HUES6 (cell line): Measurements from ENCODE around the gene LSP1.

Experiments used
- H3K27ac ChIP-seq: 2 replicates; pipeline ENCODE4 v1.7.0; 2013; ENCODE audit warnings: low read depth, mild to moderate bottlenecking, low read length, inconsistent platforms
- H3K27me3 ChIP-seq: 2 replicates; pipeline ENCODE4 v1.6.1; 2013; ENCODE audit warnings: low read length; ENCODE audit not compliant: control insufficient read depth, insufficient read depth
- H3K36me3 ChIP-seq: 2 replicates; pipeline ENCODE4 v1.6.1; 2013; ENCODE audit warnings: low read length; ENCODE audit not compliant: control insufficient read depth, insufficient read depth
- H3K4me1 ChIP-seq: 2 replicates; pipeline ENCODE4 v1.6.1; 2013; ENCODE audit warnings: low read length; ENCODE audit not compliant: control insufficient read depth, insufficient read depth
- H3K4me3 ChIP-seq: 2 replicates; pipeline ENCODE4 v1.5.1; 2013; ENCODE audit warnings: low read depth, low read length
- H3K9ac ChIP-seq: one replicate; pipeline ENCODE4 v1.6.1; 2013; ENCODE audit warnings: mild to moderate bottlenecking, low read length
- H3K9me3 ChIP-seq: 2 replicates; pipeline ENCODE4 v1.6.1; 2013; ENCODE audit warnings: low read depth, low read length; ENCODE audit not compliant: control insufficient read depth, insufficient read depth

Gene LSP1

DNA sequence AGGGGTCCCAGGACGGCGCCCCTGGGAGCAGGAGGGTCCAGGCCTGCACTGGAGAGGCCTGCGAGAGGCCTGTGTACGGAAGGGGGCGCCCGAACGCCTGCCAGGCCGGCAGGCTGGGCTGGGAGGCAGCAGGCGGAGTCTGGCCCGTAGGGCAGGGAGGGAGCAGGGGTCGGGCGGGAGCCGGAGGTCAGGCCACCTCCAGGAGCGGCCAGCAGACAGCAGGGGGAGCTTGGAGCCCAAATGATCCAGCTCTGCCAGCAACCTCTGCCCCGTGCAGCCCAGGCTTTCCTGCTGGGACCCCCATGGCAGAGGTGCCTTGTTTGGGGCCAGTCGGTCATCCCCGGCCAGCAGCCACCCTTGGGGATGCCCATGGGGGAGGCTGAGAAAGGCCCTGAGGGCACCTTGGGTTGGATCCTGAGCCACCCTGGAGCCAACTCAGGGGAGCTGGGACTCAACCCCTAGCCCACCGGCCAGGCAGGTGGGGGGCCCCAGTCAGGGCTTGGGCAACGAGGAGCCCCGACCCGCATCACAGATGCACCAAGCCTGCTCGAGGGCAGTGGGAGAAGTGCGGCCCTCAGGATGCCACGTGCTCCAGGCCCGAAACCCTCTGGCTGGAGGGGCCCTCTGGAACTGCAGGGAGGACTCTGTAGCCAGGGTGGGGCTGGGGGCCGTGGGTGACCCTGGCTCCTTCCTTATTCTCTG is 27.7 kb upstream of the LSP1 start:
- no peaks in the 10 kb centered on the region for H3K36me3 ChIP-seq
- peaks cover 4% of the 10 kb centered on the region; the same call in 1 of the 2 replicates for H3K9me3 ChIP-seq
- H3K9ac ChIP-seq: no peak overlapping the region
- no peak overlapping the region for H3K4me3 ChIP-seq
- H3K27ac ChIP-seq: no peak overlapping the region
- H3K27me3 ChIP-seq: no peaks in the 10 kb centered on the region; the same call in 1 of the 2 replicates
- H3K4me1 ChIP-seq: peaks cover 3% of the 10 kb centered on the region; the same call in 1 of the 2 replicates

DNA sequence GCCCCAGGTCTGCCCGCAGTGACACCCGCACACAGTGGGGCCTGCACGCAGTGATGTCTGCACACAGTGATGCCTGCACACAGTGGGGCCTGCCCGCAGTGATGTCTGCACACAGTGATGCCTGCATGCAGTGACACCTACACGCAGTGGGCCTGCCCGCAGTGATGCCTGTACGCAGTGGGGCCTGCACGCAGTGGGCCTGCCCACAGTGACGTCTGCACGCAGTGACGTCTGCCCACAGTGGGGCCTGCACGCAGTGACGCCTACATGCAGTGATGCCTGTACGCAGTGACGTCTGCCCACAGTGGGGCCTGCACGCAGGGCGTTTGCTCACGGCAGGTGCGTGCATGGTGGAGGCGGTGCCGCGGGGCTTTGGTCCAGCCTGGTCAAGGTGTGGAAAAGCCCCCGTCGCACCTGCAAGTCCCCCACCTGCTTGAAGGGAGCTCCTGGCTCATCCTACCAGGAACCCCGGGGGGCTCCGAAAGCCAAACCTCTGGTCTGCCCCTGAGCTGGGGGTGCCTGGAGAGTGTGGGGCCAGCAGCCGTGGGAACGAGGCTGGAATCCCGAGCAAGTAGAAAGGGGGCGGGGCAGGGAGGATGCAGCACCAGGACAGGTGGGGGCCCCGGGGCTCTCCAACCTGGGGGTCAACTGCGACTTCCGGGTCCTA is 27.0 kb upstream of the LSP1 start:
- Histone ChIP-seq H3K4me3 (no peak overlapping the region), H3K27ac (no peak overlapping the region), H3K9me3 (peaks cover 4% of the 10 kb centered on the region; the same call in 1 of the 2 replicates), H3K9ac (no peak overlapping the region), H3K27me3 (no peaks in the 10 kb centered on the region; the same call in 1 of the 2 replicates), H3K4me1 (peaks cover 3% of the 10 kb centered on the region; the same call in 1 of the 2 replicates), H3K36me3 (no peaks in the 10 kb centered on the region)

DNA sequence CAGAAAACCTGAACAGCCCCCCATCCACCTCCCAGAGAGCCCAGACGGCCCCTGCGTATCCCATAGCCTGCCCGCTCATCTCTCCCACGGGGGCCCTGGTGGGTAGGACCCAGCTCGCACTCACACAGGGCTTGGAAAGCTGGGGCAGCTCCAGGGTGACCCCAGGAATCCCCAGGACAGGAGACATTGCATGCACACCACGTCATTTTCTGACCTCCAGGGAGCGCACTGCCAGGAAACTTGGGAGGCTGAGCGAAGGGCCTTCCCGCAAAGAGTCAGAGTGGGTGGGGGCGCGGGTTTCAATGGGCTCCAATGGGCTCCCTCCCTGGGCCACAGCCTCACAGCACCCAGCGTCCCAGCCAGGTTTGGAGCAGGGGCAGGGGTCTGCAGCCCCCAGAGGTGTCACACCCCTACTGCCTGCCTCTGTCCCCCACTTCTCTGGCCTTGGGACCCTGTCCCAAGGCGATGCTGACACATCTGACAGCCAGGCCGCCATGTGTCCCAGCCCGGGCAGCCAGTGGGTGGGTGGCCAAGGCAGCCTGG is 26.3 kb upstream of the LSP1 start:
- H3K4me3 ChIP-seq: no peak overlapping the region
- H3K4me1 ChIP-seq: peaks cover 3% of the 10 kb centered on the region; the same call in 1 of the 2 replicates
- no peak overlapping the region for H3K9ac ChIP-seq
- no peaks in the 10 kb centered on the region for H3K36me3 ChIP-seq
- no peak overlapping the region for H3K27ac ChIP-seq
- no peaks in the 10 kb centered on the region; the same call in 1 of the 2 replicates for H3K27me3 ChIP-seq
- peaks cover 2% of the 10 kb centered on the region; the same call in 1 of the 2 replicates for H3K9me3 ChIP-seq

DNA sequence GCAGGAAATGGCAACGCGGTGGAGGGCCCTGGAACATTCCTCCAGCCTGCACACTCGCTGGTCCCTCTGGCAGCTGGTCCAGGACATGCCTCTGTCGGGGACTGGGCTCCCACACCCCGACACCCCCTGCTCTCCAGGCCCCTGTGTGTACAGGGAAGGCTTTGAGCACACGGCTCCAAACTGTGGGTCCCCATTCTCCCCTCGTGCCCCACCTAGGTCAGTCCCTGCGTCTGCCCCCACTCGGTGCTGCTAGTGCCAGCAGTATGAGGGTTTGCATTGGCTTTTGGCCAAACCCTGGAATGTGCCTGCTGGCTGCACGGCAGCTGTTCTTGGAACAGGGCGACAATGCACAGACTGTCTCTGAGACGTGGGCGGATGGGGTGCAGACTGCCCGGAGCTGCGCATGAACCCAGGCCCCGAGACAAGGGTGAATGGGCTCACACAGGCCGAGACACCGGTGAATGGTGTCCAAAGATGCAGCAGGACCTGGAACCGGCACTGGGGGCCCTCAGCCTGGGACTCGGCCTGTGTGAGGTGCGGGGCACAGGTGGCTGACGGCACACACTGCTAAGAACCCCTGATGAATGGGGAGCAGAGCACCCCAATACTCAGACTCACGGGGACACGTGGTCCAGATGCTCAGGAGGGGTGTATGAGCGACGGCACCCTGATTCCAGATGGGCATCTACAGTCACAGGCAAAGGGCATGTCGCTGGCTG is 25.6 kb upstream of the LSP1 start:
- no peaks in the 10 kb centered on the region for H3K36me3 ChIP-seq
- H3K4me1 ChIP-seq: peaks cover 9% of the 10 kb centered on the region; the same call in 1 of the 2 replicates
- H3K27me3 ChIP-seq: no peaks in the 10 kb centered on the region; the same call in 1 of the 2 replicates
- H3K27ac ChIP-seq: no peak overlapping the region
- no peak overlapping the region for H3K9ac ChIP-seq
- H3K9me3 ChIP-seq: no peaks in the 10 kb centered on the region
- no peak overlapping the region for H3K4me3 ChIP-seq

DNA sequence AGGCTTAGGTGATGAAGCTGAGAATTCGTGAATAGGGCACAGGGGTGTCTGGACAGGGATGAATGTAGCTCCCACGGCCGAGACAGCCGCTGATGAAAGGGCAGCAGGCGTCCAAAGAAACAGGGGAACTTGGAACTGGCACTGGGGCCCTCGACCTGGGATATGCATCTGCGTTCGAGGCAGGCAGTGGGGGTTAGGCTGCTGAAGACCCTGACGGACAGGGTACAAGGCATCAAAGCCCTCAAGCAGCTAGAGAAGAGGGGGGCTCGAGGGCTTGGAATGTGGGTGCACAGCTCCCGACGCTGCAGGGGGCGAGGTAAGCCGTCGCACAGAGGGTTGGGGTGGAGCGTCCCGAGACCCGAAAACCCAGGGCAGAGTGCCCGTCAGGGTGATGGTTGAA is 25.0 kb upstream of the LSP1 start:
- no peaks in the 10 kb centered on the region for H3K9me3 ChIP-seq
- H3K27me3 ChIP-seq: peaks cover 2% of the 10 kb centered on the region; the same call in 1 of the 2 replicates
- no peak overlapping the region for H3K27ac ChIP-seq
- H3K9ac ChIP-seq: no peak overlapping the region
- no peaks in the 10 kb centered on the region for H3K36me3 ChIP-seq
- H3K4me3 ChIP-seq: no peak overlapping the region
- H3K4me1 ChIP-seq: peaks cover 13% of the 10 kb centered on the region

DNA sequence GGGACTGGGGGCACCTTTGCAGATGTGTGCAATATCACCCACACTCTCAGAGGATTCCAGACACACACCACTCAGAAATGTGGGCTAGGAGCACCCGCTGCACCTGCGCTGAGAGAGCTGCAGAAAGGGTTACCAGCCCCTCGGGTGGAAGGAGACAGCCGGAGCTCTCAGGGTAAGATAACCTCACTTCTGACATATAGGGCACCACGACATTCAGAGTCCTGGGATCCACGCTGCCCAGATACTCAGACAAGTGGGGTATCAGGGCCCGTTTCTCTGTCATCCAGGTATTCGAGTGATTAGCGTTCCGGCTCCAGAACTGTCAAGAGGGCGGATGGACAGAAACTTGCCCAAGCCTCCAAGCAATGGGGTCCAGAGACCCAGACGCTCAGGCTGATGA is 24.3 kb upstream of the LSP1 start:
- H3K27me3 ChIP-seq: peaks cover 8% of the 10 kb centered on the region; the same call in 1 of the 2 replicates
- no peak overlapping the region for H3K4me3 ChIP-seq
- H3K27ac ChIP-seq: no peak overlapping the region
- no peak overlapping the region for H3K9ac ChIP-seq
- no peaks in the 10 kb centered on the region for H3K9me3 ChIP-seq
- no peaks in the 10 kb centered on the region for H3K36me3 ChIP-seq
- peaks cover 13% of the 10 kb centered on the region for H3K4me1 ChIP-seq

DNA sequence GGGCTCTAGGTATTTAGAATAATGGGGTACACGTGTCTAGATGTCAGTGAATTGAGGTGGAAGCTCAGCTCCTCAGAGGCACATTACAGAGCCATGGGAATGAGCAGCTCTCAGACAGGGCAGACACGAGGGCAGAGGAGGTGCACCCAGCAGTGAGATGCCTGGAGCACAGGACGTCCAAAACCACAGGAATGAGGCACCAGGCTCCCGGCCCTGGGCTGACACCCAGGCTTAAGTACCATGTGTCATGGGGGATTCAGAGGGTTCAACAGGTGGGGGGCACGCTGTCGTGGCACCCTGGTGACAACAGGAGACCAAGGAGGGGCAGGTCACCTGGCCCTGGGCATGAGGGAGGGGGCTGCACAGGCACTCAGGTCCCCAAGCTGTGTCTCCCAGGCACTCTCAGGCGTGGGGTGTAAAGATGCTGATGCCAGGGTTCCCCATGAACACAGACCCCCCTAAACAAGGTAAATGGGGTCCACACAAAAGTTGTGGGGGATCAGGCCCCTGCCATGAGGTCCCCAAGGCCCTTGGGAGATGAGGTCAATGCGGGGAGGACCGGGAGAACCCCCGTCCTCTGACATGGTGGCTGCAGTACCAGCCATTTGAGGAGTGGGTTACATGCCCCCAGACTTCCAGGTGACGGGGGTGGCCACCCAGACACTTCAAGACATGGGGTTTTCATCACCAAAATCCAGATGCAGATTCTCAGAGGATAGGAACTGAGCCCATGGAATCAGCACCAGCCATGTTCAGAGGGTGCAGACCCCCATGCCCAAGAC is 23.7 kb upstream of the LSP1 start:
- Histone ChIP-seq H3K9me3 (no peaks in the 10 kb centered on the region), H3K36me3 (no peaks in the 10 kb centered on the region), H3K27me3 (peaks cover 10% of the 10 kb centered on the region; the same call in 1 of the 2 replicates), H3K4me3 (no peak overlapping the region), H3K4me1 (peaks cover 13% of the 10 kb centered on the region), H3K9ac (no peak overlapping the region), H3K27ac (no peak overlapping the region)

DNA sequence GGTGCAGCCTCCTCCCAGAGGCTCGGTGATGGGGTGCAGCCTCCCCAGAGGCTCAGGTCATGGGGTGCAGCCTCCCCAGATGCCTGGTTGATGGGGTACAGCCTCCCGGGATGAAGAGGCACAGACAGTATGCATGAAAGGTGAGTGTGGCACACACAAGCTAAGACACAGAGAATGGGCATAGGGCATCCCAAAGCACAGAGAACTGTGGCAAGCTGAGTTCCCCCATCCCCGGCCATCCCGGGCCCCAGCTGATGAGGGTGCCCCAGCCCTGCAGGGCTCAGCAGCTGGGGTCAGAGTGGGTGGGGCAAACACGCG is 22.9 kb upstream of the LSP1 start:
- no peak overlapping the region for H3K27ac ChIP-seq
- H3K4me3 ChIP-seq: no peak overlapping the region
- H3K4me1 ChIP-seq: peaks cover 13% of the 10 kb centered on the region
- peaks cover 10% of the 10 kb centered on the region; the same call in 1 of the 2 replicates for H3K27me3 ChIP-seq
- H3K36me3 ChIP-seq: no peaks in the 10 kb centered on the region
- no peaks in the 10 kb centered on the region for H3K9me3 ChIP-seq
- H3K9ac ChIP-seq: no peak overlapping the region

DNA sequence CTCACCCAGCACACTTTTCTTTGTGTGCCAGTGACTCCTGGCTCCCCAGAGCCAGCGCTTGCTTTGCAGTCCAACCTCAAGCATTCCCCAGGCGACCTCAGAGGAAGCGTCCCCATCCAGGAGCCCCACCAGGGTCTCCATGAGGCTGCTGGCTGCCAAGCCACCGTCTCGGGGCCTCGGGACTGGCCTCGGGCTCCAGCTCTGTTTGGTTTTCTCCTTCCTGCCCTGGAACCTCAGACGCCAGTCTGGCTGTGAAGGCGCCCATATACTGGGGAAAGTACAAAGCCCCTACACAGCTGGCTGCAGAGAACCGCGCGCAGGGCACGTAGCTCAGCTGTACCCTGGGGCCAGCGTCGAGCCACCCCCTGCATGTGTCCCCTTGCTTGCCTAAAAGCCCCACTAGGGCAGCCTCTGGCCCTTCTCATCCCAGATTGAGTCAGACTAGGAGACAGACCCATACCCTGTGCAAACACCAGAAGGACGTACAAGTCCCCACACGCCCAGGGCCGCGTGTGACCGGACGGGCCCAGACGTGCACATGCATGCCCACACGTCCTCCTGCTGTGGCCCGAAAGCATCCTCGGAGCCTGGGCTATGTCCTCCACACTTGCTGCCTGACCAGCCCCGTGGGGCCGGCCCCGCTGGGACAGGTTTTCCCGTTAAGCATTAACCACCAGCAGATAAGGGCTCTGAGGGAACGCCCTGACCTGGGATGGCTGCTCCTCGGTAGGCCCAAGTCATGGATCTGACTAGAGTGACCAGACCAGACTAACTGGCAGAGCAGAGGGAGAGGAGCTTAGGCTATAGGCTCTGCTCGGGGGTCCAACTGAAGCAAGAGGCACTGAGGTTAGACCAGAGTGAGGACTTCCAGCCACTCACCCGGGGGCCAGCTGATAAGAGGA is 22.3 kb upstream of the LSP1 start:
- H3K9ac ChIP-seq: no peak overlapping the region
- peaks cover 10% of the 10 kb centered on the region; the same call in 1 of the 2 replicates for H3K27me3 ChIP-seq
- no peaks in the 10 kb centered on the region for H3K9me3 ChIP-seq
- H3K27ac ChIP-seq: no peak overlapping the region
- peaks cover 10% of the 10 kb centered on the region for H3K4me1 ChIP-seq
- H3K4me3 ChIP-seq: no peak overlapping the region
- no peaks in the 10 kb centered on the region for H3K36me3 ChIP-seq
